ENCODE measurements around the gene SNX25. TPM values are rescaled to one million over a fixed set of nuclear protein-coding genes. Genes with fewer than 3 reads are reported as not detected.
"Not testable (repeated sequence)": the region's sequence is repeated elsewhere in the genome, so short reads cannot be mapped to it uniquely, and the experiment has no call there.

SNX25 gene
- total RNA-seq, 4 donors from 2014 or later: 36.9 to 71.3 (median 42.7) TPM

- H3K4me1 ChIP-seq: peaks cover 12 to 13% of the 10 kb centered on the region in 2 donors
- no peak overlapping the region for H3K4me3 ChIP-seq (replicated peaks in 1 of 3)
- no peak for TF ChIP-seq POLR2A (IDR thresholded peaks at IDR 0.05)
- no peak for TF ChIP-seq CTCF (IDR thresholded peaks at IDR 0.05)
- WGBS, 2 donors: 82 to 95% methylated on average over 4 of the region's 4 CpGs
- DNase-seq: no peak
- intact Hi-C loops (cut with DNase I): no loop called here
- H3K9me3 ChIP-seq: no peaks in the 10 kb centered on the region
- H3K36me3 ChIP-seq: no peaks in the 10 kb centered on the region
- H3K27me3 ChIP-seq: no peaks in the 10 kb centered on the region
- H3K27ac ChIP-seq: no peak overlapping the region
Measured at GRCh38 chr4:185238750-185239149, 29.4 kb downstream of the SNX25 start.

DNA sequence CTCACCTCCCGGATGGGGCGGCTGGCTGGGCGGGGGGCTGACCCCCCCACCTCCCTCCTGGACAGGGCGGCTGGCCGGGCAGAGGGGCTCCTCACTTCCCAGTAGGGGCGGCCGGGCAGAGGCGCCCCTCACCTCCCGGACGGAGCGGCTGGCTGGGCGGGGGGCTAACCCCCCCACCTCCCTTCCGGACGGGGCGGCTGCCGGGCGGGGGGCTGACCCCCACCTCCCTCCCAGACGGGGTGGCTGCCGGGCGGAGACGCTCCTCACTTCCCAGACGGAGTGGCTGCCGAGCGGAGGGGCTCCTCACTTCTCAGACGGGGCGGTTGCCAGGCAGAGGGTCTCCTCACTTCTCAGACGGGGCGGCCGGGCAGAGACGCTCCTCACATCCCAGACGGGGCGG, 31.1 kb downstream of the SNX25 start:
- DNase-seq; intact Hi-C loops (cut with DNase I); H3K4me3 ChIP-seq (replicated peaks in 1 of 3); H3K36me3 ChIP-seq; H3K9me3 ChIP-seq; H3K27ac ChIP-seq; H3K27me3 ChIP-seq: not testable (repeated sequence)
- H3K4me1 ChIP-seq: peaks cover 13 to 16% of the 10 kb centered on the region in 2 donors
- WGBS, 2 donors: no CpG with 5 or more reads among the region's 32 CpGs

GRCh38 chr4:185242749-185243533, 33.5 kb downstream of the SNX25 start:
- TF ChIP-seq POLR2A (IDR thresholded peaks at IDR 0.05) (no peak), CTCF (IDR thresholded peaks at IDR 0.05) (no peak)
- intact Hi-C loops (cut with DNase I): no loop called here
- H3K4me3 ChIP-seq (replicated peaks in 1 of 3): no peak overlapping the region
- WGBS, 2 donors: 91 to 93% methylated on average over 6 of the region's 6 CpGs
- H3K4me1 ChIP-seq: peaks cover 0 to 4% of the 10 kb centered on the region in 2 donors
- DNase-seq: no peak
- H3K27me3 ChIP-seq: no peaks in the 10 kb centered on the region
- H3K27ac ChIP-seq: no peak overlapping the region
- H3K9me3 ChIP-seq: no peaks in the 10 kb centered on the region
- no peaks in the 10 kb centered on the region for H3K36me3 ChIP-seq

DNA sequence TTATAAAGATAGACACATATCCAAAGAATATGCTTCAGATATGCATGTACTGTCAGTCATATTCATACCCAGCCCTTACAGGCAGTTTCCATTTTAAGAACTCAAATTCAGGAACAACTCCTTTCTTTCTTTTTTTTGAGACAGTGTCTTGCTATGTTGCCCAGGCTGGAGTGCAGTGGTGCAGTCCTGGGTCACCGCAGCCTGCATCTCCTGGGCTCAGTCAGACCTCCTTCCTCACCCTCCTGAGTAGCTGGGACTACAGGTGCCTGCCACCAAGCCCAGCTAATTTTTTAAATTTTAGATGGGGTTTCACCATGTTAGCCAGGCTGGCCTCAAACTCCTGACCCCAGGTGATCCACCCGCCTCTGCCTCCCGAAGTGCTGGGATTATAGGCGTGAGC, 34.5 kb downstream of the SNX25 start:
- TF ChIP-seq CTCF (IDR thresholded peaks at IDR 0.05) (no peak), POLR2A (IDR thresholded peaks at IDR 0.05) (no peak)
- no peaks in the 10 kb centered on the region for H3K27me3 ChIP-seq
- H3K4me3 ChIP-seq (replicated peaks in 1 of 3): no peak overlapping the region
- peaks cover 0 to 4% of the 10 kb centered on the region in 2 donors for H3K4me1 ChIP-seq
- no peak for DNase-seq
- no peak overlapping the region for H3K27ac ChIP-seq
- intact Hi-C loops (cut with DNase I): no loop called here
- H3K36me3 ChIP-seq: no peaks in the 10 kb centered on the region
- WGBS, 2 donors: 96 to 100% methylated on average over 4 of the region's 4 CpGs
- no peaks in the 10 kb centered on the region for H3K9me3 ChIP-seq

DNA sequence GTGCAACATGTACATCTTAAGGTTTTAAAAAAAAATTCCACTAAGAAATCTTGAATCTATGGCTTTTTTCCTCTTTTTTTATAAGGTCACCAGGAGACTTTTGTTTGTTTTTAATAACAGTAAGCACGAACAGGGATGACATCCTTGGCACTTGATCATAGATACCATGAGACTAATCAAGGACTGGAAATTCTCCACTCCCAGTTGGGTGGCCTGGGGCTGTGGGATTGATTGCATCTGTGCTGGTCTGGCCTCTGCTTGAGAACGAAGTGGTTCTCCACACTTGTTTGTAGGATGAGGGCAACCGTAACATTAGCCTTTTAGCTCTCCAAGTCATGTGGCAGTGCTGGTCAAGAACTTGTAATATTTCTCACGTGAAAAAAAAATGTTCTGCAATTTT, 35.4 kb downstream of the SNX25 start:
- WGBS, 2 donors: 69 to 72% methylated on average over 4 of the region's 4 CpGs
- no peak for TF ChIP-seq POLR2A (IDR thresholded peaks at IDR 0.05)
- no peak for TF ChIP-seq CTCF (IDR thresholded peaks at IDR 0.05)
- H3K4me3 ChIP-seq (replicated peaks in 1 of 3): no peak overlapping the region
- peaks cover 0 to 4% of the 10 kb centered on the region in 2 donors for H3K4me1 ChIP-seq
- H3K27ac ChIP-seq: no peak overlapping the region
- intact Hi-C loops (cut with DNase I): no loop called here
- no peaks in the 10 kb centered on the region for H3K36me3 ChIP-seq
- no peaks in the 10 kb centered on the region for H3K9me3 ChIP-seq
- DNase-seq: no peak
- no peaks in the 10 kb centered on the region for H3K27me3 ChIP-seq
